ENCODE results near the gene NEBL. TPM values are rescaled to one million over a fixed set of nuclear protein-coding genes. Genes with fewer than 3 reads are reported as not detected.

NEBL gene
- total RNA-seq, 1 donor from 2014 or later = 55.2 TPM

DNA sequence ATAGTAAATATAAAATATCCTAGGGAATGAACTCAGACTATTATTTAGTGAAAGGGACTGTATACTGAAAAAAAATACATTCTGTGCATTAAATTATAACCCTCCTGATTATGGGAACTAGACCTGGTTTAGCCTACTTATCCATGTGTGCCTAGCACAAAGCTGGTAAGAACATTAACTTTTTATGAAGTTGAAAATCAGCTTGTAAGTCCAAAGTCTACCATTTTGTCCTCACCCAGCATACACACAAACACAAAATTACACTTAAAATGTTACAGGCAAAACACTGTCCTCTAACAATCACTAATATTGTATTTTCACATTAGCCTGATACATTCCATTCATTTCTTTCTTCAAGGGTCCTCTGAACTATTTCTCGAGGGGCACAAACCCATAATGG, 19.9 kb upstream of the NEBL start:
- Histone ChIP-seq H3K36me3 (no peaks in the 10 kb centered on the region), H3K4me1 (no peaks in the 10 kb centered on the region), H3K9me3 (no peaks in the 10 kb centered on the region), H3K4me3 (no peak overlapping the region), H3K27ac (no peak overlapping the region), H3K27me3 (no peaks in the 10 kb centered on the region)
- intact Hi-C loops (cut with DNase I) = no loop called here
- no peak for DNase-seq (ENCODE audit: extremely low spot score in 2 of 2)
- TF ChIP-seq POLR2A (IDR thresholded peaks at IDR 0.05) (no peak), POLR2AphosphoS5 (IDR thresholded peaks at IDR 0.05; ENCODE audit: insufficient read depth in 1 of 2, low read depth in 1 of 2) (no peak)
- TF ChIP-seq, protein P1, sequence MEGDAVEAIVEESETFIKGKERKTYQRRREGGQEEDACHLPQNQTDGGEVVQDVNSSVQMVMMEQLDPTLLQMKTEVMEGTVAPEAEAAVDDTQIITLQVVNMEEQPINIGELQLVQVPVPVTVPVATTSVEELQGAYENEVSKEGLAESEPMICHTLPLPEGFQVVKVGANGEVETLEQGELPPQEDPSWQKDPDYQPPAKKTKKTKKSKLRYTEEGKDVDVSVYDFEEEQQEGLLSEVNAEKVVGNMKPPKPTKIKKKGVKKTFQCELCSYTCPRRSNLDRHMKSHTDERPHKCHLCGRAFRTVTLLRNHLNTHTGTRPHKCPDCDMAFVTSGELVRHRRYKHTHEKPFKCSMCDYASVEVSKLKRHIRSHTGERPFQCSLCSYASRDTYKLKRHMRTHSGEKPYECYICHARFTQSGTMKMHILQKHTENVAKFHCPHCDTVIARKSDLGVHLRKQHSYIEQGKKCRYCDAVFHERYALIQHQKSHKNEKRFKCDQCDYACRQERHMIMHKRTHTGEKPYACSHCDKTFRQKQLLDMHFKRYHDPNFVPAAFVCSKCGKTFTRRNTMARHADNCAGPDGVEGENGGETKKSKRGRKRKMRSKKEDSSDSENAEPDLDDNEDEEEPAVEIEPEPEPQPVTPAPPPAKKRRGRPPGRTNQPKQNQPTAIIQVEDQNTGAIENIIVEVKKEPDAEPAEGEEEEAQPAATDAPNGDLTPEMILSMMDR (IDR thresholded peaks at IDR 0.05) = no peak

DNA sequence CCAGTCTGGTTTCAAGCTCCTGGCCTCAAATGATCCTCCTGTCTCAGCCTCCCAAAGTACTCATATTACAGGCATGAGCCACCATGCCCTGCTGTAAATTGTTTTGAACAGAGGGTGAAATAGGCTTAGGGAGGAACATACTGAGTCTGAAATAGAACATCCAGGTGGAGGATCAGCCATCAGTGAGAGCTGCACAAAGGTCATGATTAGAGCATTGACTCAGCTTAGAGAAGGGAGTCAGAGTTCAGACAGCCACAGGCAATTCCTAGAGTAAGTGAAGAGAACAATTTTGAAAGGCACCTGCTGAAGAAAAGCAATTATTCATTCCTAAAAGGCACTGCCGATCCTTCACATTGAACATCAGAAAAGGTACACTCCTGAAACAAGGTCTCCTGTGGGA, 15.9 kb upstream of the NEBL start:
- no peaks in the 10 kb centered on the region for H3K36me3 ChIP-seq
- no peaks in the 10 kb centered on the region for H3K9me3 ChIP-seq
- H3K4me1 ChIP-seq = no peaks in the 10 kb centered on the region
- no peak overlapping the region for H3K27ac ChIP-seq
- H3K4me3 ChIP-seq = no peak overlapping the region
- TF ChIP-seq, protein P1 (IDR thresholded peaks at IDR 0.05) = no peak
- TF ChIP-seq POLR2A (IDR thresholded peaks at IDR 0.05) (no peak), POLR2AphosphoS5 (IDR thresholded peaks at IDR 0.05; ENCODE audit: insufficient read depth in 1 of 2, low read depth in 1 of 2) (no peak)
- H3K27me3 ChIP-seq = no peaks in the 10 kb centered on the region
- no peak for DNase-seq (ENCODE audit: extremely low spot score in 2 of 2)
- intact Hi-C loops (cut with DNase I) = no loop called here

DNA sequence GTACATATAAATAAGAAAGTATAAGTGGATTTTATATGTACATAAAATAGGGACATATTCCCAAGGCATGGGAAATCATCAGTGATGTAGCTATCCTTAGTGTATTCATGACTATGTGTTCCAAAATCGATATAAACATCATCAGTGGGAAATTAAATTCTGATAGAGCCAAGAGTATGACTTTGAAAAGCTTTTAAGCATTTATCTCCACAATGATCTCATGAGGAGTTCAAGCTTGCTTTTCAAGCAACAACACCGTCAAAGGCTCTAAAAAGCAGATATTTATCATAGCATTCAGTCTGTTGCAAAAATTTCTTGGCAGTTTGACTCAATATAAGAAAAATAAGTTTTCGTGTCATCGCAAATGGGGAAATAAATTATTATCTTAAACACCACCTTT, 14.5 kb upstream of the NEBL start:
- TF ChIP-seq, protein P1 (IDR thresholded peaks at IDR 0.05) = no peak
- TF ChIP-seq POLR2A (IDR thresholded peaks at IDR 0.05) (no peak), POLR2AphosphoS5 (IDR thresholded peaks at IDR 0.05; ENCODE audit: insufficient read depth in 1 of 2, low read depth in 1 of 2) (no peak)
- H3K4me3 ChIP-seq = no peak overlapping the region
- intact Hi-C loops (cut with DNase I) = no loop called here
- H3K27ac ChIP-seq = no peak overlapping the region
- H3K27me3 ChIP-seq = no peaks in the 10 kb centered on the region
- H3K4me1 ChIP-seq = no peaks in the 10 kb centered on the region
- H3K9me3 ChIP-seq = no peaks in the 10 kb centered on the region
- no peaks in the 10 kb centered on the region for H3K36me3 ChIP-seq
- DNase-seq (ENCODE audit: extremely low spot score in 2 of 2) = no peak

DNA sequence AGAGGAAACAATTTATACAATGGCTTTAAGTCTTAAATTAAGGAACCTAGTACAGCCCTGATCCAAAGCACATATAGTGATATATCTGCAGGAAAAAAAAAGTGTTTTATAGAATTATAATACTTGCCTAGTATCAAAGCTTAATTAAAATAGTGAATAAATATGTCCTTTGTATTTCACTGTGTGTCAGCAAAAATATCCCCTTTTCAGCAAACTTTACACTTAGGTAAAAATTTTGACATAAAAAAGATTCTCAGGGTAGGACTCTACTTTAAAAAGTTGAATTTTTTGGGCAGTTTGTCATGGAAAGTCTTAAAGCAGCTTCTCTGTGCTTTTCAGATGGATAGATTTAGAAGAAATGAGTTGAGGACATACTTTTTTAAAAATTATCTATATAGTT, 12.7 kb upstream of the NEBL start:
- H3K4me1 ChIP-seq = no peaks in the 10 kb centered on the region
- intact Hi-C loops (cut with DNase I) = no loop called here
- H3K9me3 ChIP-seq = no peaks in the 10 kb centered on the region
- H3K27me3 ChIP-seq = no peaks in the 10 kb centered on the region
- H3K27ac ChIP-seq = no peak overlapping the region
- TF ChIP-seq, protein P1 (IDR thresholded peaks at IDR 0.05) = no peak
- TF ChIP-seq POLR2AphosphoS5 (IDR thresholded peaks at IDR 0.05; ENCODE audit: insufficient read depth in 1 of 2, low read depth in 1 of 2) (no peak), POLR2A (IDR thresholded peaks at IDR 0.05) (no peak)
- DNase-seq (ENCODE audit: extremely low spot score in 2 of 2) = no peak
- no peaks in the 10 kb centered on the region for H3K36me3 ChIP-seq
- no peak overlapping the region for H3K4me3 ChIP-seq

DNA sequence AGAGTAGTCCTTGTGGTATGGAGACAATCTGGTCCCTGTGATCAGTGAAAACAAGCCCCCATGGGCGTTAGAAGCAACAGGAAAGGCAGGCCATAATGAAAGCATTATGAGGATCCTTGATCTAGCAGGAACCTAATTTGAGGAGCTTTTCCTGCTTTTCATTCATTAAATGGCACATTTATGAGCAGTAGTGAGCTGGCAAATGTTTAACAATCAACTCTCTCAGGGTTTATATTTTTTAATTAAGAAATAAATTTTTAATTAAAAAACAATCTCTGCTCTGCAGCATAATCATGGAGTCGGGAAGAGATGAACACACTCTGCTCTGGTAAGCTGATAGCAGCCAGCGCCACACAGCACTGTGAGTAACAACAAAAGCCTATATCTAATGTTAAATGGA, 11.3 kb upstream of the NEBL start:
- Histone ChIP-seq H3K9me3 (no peaks in the 10 kb centered on the region), H3K27me3 (no peaks in the 10 kb centered on the region), H3K4me1 (no peaks in the 10 kb centered on the region), H3K27ac (no peak overlapping the region), H3K4me3 (no peak overlapping the region), H3K36me3 (no peaks in the 10 kb centered on the region)
- intact Hi-C loops (cut with DNase I) = no loop called here
- no peak for DNase-seq (ENCODE audit: extremely low spot score in 2 of 2)
- TF ChIP-seq POLR2AphosphoS5 (IDR thresholded peaks at IDR 0.05; ENCODE audit: insufficient read depth in 1 of 2, low read depth in 1 of 2) (no peak), POLR2A (IDR thresholded peaks at IDR 0.05) (no peak)
- TF ChIP-seq, protein P1 (IDR thresholded peaks at IDR 0.05) = no peak

Data from vagina (tissue), 2 donors.